Measurements from ENCODE around the gene JAM3. TPM values are rescaled to one million over a fixed set of nuclear protein-coding genes. Genes with fewer than 3 reads are reported as not detected.

Gene JAM3
- total and polyA plus RNA-seq, 2 donors (not counting 3 experiments of a cell fraction or from before 2014, with no cell fraction given) = 78.8 to 137 TPM

DNA sequence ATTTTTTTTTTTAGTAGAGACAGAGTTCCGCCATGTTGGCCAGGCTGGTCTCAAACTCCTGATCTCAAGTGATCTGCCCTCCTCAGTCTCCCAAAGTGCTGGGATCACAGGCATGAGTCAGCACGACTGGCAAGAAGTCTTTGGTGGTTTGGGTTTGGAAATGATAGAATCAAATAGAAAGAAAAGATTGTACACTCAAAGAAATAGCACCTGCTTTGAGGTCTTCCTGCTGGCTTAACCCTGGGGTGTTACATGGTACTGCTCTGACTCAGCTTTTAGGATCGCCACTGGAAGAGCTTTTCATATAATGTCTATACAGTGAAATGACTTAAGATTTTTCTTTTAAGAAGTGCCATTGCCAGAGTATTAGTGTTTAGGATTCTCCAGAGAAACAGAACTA lies 50.2 kb downstream of the JAM3 start:
- ChIA-PET CTCF (interaction anchor here (0.6 to 3.0 kb wide), 4 partner anchors 18 to 69 kb away, joined by 3 to 17 read pairs (median 10); no protein-coding TSS in a partner anchor), POLR2A (no interaction called here)
- H3K4me3 ChIP-seq (replicated peaks in 1 of 3; ENCODE audit: insufficient read depth in 1 of 3, low read depth in 1 of 3, low read length in 3 of 3) = no peak overlapping the region
- peak overlapping the region; percentile 77 for H3K9ac ChIP-seq (replicated peaks; ENCODE audit: extremely low read depth, insufficient read depth, low read length)
- peak; percentile 34 for DNase-seq (ENCODE audit: low read depth, low spot score)
- no peaks in the 10 kb centered on the region for H3K9me1 ChIP-seq (replicated peaks; ENCODE audit: control insufficient read depth, extremely low read depth, insufficient read depth, low read length)
- intact Hi-C loops (cut with micrococcal nuclease) = no loop called here
- no peak for FAIRE-seq
- H3K27me3 ChIP-seq (ENCODE audit: control insufficient read depth in 2 of 2, insufficient read depth in 2 of 2, low read length in 2 of 2) = no peaks in the 10 kb centered on the region
- H3K4me2 ChIP-seq (ENCODE audit: insufficient read depth, low read length) = peak overlapping the region; percentile 85
- H3K36me3 ChIP-seq (ENCODE audit: control insufficient read depth in 2 of 2, extremely low read depth in 1 of 2, insufficient read depth in 2 of 2, low read length in 2 of 2) = no peaks in the 10 kb centered on the region
- no TSS peak for BruUV-seq (replicated peaks)
- H3K79me2 ChIP-seq (ENCODE audit: control insufficient read depth, insufficient read depth, low read length) = peaks cover 34% of the 10 kb centered on the region
- dilution Hi-C loops (cut with MboI; ENCODE audit: extremely low pct_ligation_motif_present, low sequenced_read_pairs) = no loop called here
- TF ChIP-seq POLR2AphosphoS5 (IDR thresholded peaks at IDR 0.05; ENCODE audit: insufficient read depth, low read depth, low read length) = no peak
- TF ChIP-seq, protein P1, sequence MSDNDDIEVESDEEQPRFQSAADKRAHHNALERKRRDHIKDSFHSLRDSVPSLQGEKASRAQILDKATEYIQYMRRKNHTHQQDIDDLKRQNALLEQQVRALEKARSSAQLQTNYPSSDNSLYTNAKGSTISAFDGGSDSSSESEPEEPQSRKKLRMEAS (IDR thresholded peaks at IDR 0.05; ENCODE audit: insufficient read depth, insufficient read length) = no peak
- TF ChIP-seq MYC (IDR thresholded peaks at IDR 0.05; ENCODE audit: low read depth, low read length) = no peak
- TF ChIP-seq JUN (IDR thresholded peaks at IDR 0.05; ENCODE audit: borderline replicate concordance, insufficient read depth, insufficient read length, low read depth) = peak; percentile 39
- peaks cover 54% of the 10 kb centered on the region for H3K4me1 ChIP-seq (ENCODE audit: control insufficient read depth, extremely low read depth, insufficient read depth, low read length)
- peak overlapping the region; percentile 97 for H3K27ac ChIP-seq (ENCODE audit: insufficient read depth, low read depth, low read length)
- H3K9me3 ChIP-seq (replicated peaks; ENCODE audit: control insufficient read depth, insufficient read depth, low read length) = no peaks in the 10 kb centered on the region
- H4K20me1 ChIP-seq (replicated peaks; ENCODE audit: control insufficient read depth, extremely low read depth, insufficient read depth, low read length) = no peaks in the 10 kb centered on the region
- H2AFZ ChIP-seq (ENCODE audit: low read depth, low read length) = no peak overlapping the region

DNA sequence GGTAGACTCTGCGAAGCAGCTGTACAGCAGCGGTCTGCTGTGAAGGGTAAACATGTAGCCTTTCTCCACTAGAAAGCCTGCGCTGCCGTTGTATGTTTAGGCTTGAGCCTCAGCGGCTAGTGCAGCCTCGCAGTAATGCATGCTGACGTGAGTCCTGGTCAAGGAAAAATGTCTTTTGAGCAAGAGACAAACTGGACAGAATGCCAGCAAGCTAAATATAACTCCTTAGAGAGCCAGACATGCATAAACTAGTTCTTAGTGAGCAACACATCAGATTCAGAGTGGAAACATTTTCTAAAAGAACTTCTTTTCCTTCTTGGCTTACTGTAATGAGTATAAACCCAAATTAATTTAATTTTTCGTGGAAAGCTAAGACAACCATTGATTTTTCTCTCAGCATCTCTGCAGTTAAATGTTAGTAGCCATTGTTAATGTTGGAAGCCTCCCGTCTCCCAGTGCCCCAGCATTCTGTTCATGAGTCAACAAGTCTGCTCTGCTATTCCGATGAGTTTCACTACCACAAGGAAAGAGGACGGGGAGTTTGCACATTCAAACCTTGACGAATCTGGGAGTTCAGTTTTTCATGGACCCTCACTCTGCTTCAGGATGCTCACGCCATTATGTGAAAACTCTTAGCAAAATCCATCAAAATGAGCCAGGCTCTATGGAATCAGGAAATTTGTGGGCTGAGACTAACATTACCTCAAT lies 51.4 kb downstream of the JAM3 start:
- peaks cover 63% of the 10 kb centered on the region for H3K4me1 ChIP-seq (ENCODE audit: control insufficient read depth, extremely low read depth, insufficient read depth, low read length)
- H3K36me3 ChIP-seq (ENCODE audit: control insufficient read depth in 2 of 2, extremely low read depth in 1 of 2, insufficient read depth in 2 of 2, low read length in 2 of 2) = no peaks in the 10 kb centered on the region
- H3K9ac ChIP-seq (replicated peaks; ENCODE audit: extremely low read depth, insufficient read depth, low read length) = peak overlapping the region; percentile 77
- peak overlapping the region in 1 of 3 experiments; percentile 61 for H3K4me3 ChIP-seq (replicated peaks in 1 of 3; ENCODE audit: insufficient read depth in 1 of 3, low read depth in 1 of 3, low read length in 3 of 3)
- no peaks in the 10 kb centered on the region for H4K20me1 ChIP-seq (replicated peaks; ENCODE audit: control insufficient read depth, extremely low read depth, insufficient read depth, low read length)
- H3K27me3 ChIP-seq (ENCODE audit: control insufficient read depth in 2 of 2, insufficient read depth in 2 of 2, low read length in 2 of 2) = no peaks in the 10 kb centered on the region
- H3K79me2 ChIP-seq (ENCODE audit: control insufficient read depth, insufficient read depth, low read length) = peaks cover 27% of the 10 kb centered on the region
- ChIA-PET POLR2A (interaction anchor here (1.5 kb wide), 1 partner anchor 70 kb away, joined by 4 read pairs; no protein-coding TSS in a partner anchor), CTCF (interaction anchor here (1.2 to 3.0 kb wide), 5 partner anchors 10 to 70 kb away, joined by 4 to 17 read pairs (median 5); no protein-coding TSS in a partner anchor)
- H3K27ac ChIP-seq (ENCODE audit: insufficient read depth, low read depth, low read length) = peak overlapping the region; percentile 97
- BruUV-seq (replicated peaks) = no TSS peak
- intact Hi-C loops (cut with micrococcal nuclease) (loop anchor here (1.0 kb wide), 1 partner anchor 51 kb away; the partner anchor contains the start of gene JAM3), dilution Hi-C loops (cut with MboI; ENCODE audit: extremely low pct_ligation_motif_present, low sequenced_read_pairs) (no loop called here)
- H2AFZ ChIP-seq (ENCODE audit: low read depth, low read length) = peak overlapping the region; percentile 49
- H3K9me3 ChIP-seq (replicated peaks; ENCODE audit: control insufficient read depth, insufficient read depth, low read length) = no peaks in the 10 kb centered on the region
- TF ChIP-seq JUN (IDR thresholded peaks at IDR 0.05; ENCODE audit: borderline replicate concordance, insufficient read depth, insufficient read length, low read depth) = no peak
- TF ChIP-seq, protein P1 (IDR thresholded peaks at IDR 0.05; ENCODE audit: insufficient read depth, insufficient read length) = no peak
- no peak for TF ChIP-seq GATA2 (IDR thresholded peaks at IDR 0.05; ENCODE audit: insufficient read depth, insufficient read length, low read depth, low read length)
- TF ChIP-seq POLR2AphosphoS5 (IDR thresholded peaks at IDR 0.05; ENCODE audit: insufficient read depth, low read depth, low read length) = no peak
- no peak for TF ChIP-seq FOS (IDR thresholded peaks at IDR 0.05; ENCODE audit: borderline replicate concordance, insufficient read depth, low read length)
- TF ChIP-seq, protein P2, sequence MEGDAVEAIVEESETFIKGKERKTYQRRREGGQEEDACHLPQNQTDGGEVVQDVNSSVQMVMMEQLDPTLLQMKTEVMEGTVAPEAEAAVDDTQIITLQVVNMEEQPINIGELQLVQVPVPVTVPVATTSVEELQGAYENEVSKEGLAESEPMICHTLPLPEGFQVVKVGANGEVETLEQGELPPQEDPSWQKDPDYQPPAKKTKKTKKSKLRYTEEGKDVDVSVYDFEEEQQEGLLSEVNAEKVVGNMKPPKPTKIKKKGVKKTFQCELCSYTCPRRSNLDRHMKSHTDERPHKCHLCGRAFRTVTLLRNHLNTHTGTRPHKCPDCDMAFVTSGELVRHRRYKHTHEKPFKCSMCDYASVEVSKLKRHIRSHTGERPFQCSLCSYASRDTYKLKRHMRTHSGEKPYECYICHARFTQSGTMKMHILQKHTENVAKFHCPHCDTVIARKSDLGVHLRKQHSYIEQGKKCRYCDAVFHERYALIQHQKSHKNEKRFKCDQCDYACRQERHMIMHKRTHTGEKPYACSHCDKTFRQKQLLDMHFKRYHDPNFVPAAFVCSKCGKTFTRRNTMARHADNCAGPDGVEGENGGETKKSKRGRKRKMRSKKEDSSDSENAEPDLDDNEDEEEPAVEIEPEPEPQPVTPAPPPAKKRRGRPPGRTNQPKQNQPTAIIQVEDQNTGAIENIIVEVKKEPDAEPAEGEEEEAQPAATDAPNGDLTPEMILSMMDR (IDR thresholded peaks at IDR 0.05; ENCODE audit: extremely low read depth in 1 of 2, insufficient read depth in 1 of 2, low read depth in 1 of 2, low read length in 2 of 2) = no peak
- TF ChIP-seq EZH2 (IDR thresholded peaks at IDR 0.05; ENCODE audit: borderline replicate concordance, low read depth, low read length, severe bottlenecking) = no peak
- TF ChIP-seq POLR2A (IDR thresholded peaks at IDR 0.05; ENCODE audit: low read depth, low read length) = no peak
- no peak for TF ChIP-seq MYC (IDR thresholded peaks at IDR 0.05; ENCODE audit: low read depth, low read length)
- peak; percentile 15 for FAIRE-seq
- peak; percentile 74 for DNase-seq (ENCODE audit: low read depth, low spot score)
- peak overlapping the region; percentile 85 for H3K4me2 ChIP-seq (ENCODE audit: insufficient read depth, low read length)
- no peaks in the 10 kb centered on the region for H3K9me1 ChIP-seq (replicated peaks; ENCODE audit: control insufficient read depth, extremely low read depth, insufficient read depth, low read length)
